ENCODE data around the gene PFKFB3.

DNA sequence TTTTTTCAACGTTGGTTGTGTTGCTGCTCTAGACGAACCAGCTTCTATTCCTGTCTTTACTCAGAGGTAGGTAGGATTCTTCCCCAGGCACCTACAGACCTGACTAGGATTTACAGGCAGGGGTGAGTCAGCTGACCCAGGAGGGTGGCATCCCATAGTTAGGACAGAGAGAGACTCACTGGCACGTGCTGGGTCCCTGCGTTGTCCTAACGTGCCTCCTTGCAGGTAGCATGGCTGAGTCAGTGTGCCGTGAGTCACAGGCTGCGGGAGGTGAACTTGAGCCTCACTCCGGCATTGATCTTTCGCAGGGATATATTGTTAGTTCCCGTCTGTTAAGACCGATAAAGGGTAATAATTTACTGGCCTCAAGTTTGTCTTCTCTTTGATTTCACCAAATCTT, 96.5 kb downstream of the PFKFB3 start:
- TF ChIP-seq, protein P1, sequence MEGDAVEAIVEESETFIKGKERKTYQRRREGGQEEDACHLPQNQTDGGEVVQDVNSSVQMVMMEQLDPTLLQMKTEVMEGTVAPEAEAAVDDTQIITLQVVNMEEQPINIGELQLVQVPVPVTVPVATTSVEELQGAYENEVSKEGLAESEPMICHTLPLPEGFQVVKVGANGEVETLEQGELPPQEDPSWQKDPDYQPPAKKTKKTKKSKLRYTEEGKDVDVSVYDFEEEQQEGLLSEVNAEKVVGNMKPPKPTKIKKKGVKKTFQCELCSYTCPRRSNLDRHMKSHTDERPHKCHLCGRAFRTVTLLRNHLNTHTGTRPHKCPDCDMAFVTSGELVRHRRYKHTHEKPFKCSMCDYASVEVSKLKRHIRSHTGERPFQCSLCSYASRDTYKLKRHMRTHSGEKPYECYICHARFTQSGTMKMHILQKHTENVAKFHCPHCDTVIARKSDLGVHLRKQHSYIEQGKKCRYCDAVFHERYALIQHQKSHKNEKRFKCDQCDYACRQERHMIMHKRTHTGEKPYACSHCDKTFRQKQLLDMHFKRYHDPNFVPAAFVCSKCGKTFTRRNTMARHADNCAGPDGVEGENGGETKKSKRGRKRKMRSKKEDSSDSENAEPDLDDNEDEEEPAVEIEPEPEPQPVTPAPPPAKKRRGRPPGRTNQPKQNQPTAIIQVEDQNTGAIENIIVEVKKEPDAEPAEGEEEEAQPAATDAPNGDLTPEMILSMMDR (IDR thresholded peaks at IDR 0.05) = no peak
- TF ChIP-seq POLR2A (IDR thresholded peaks at IDR 0.05) = no peak

All from adrenal gland (tissue), 5 donors.